HepG2 (cell line): ENCODE results near the gene KRCC1. TPM values are rescaled to one million over a fixed set of nuclear protein-coding genes. Genes with fewer than 3 reads are reported as not detected.

ENCODE experiments used
- ATAC-seq: fragments of 200-7000 bp; cut with Tn5 transposase; 3 replicates; pipeline ENCODE4 v1.9.1; 2020; ENCODE audit warnings: mild to moderate bottlenecking, moderate library complexity
- BruUV-seq: library from RNA; stranded (reverse); fragments of 400-500 nt; replicated peaks from 2 replicates; lab custom pipeline; 2021; lab: Mats Ljungman, UMichigan
- CTCF ChIA-PET: fragments of 300-600 bp; formaldehyde crosslinking; extraction: SDS; loops from one replicate; lab custom pipeline; 2021; ENCODE audit warnings: low total read pairs, inconsistent platforms, low intra/inter-chr PET ratio; lab: Yijun Ruan, JAX
- POLR2A ChIA-PET: fragments of 350-600 bp; sonication (Branson Sonifier 250); formaldehyde crosslinking; loops from one replicate; lab custom pipeline; 2020; ENCODE audit warnings: antibody characterized with exemption, inconsistent platforms; lab: Yijun Ruan, JAX
- DNase-seq: peaks from one replicate; pipeline ENCODE4 v3.0.0-alpha.2; 2015; ENCODE audit warnings: low spot score
- FAIRE-seq: peaks from 3 replicates; lab custom pipeline; 2011; peaks lifted over from hg19 to GRCh38; lab: Jason Lieb, UNC
- H2AFZ ChIP-seq: one replicate; pipeline ENCODE4 v1.6.1; 2011; ENCODE audit warnings: low read length, inconsistent platforms
- H3K27ac ChIP-seq: fragments of 300-600 bp; 3 replicates; pipeline ENCODE4 v1.8.0; 2011; ENCODE audit warnings: mixed run types, mild to moderate bottlenecking, mixed read lengths, low read length, inconsistent platforms; ENCODE audit not compliant: insufficient read depth; ENCODE audit errors: extremely low read length
- H3K27me3 ChIP-seq, 2 experiments: fragments of 200-600 bp in 1 of 2; 2 replicates in 1 of 2; 3 replicates in 1 of 2; pipeline versions ENCODE4 v1.6.0 to v1.8.0; 2011; ENCODE audit warnings: low read length in 2 of 2, mild to moderate bottlenecking in 2 of 2, moderate library complexity in 2 of 2, inconsistent platforms in 1 of 2; ENCODE audit not compliant: insufficient read depth in 2 of 2, control insufficient read depth in 1 of 2
- H3K36me3 ChIP-seq, 2 experiments: fragments of 200-600 bp in 1 of 2; replicated peaks in 1 of 2; 2 replicates in 1 of 2; 3 replicates in 1 of 2; pipeline versions ENCODE4 v1.5.1 to v1.8.0; 2011; ENCODE audit warnings: low read length in 2 of 2, inconsistent platforms in 1 of 2; ENCODE audit not compliant: insufficient read depth in 2 of 2, control insufficient read depth in 1 of 2
- H3K4me1 ChIP-seq: 2 replicates; pipeline ENCODE4 v1.5.1; 2012; ENCODE audit warnings: low read length, inconsistent platforms; ENCODE audit not compliant: insufficient read depth
- H3K4me2 ChIP-seq: 2 replicates; pipeline ENCODE4 v1.6.0; 2011; ENCODE audit warnings: low read depth, low read length, inconsistent platforms
- H3K4me3 ChIP-seq, 3 experiments: fragments of 200-600 bp in 1 of 3; sonication (generic), shearing (Covaris generic) in 1 of 3; replicated peaks in 1 of 3; 2 replicates each; pipeline ENCODE4 v1.5.1; 2011 to 2016; ENCODE audit warnings: low read length in 3 of 3, inconsistent platforms in 2 of 3, low read depth in 2 of 3, mild to moderate bottlenecking in 2 of 3, control low read depth in 1 of 3, mixed read lengths in 1 of 3; ENCODE audit not compliant: insufficient read depth in 1 of 3
- H3K79me2 ChIP-seq: one replicate; pipeline ENCODE4 v1.6.1; 2011; ENCODE audit warnings: low read length, inconsistent platforms; ENCODE audit not compliant: insufficient read depth
- H3K9ac ChIP-seq: 2 replicates; pipeline ENCODE4 v1.6.0; 2011; ENCODE audit warnings: mild to moderate bottlenecking, low read depth, low read length, inconsistent platforms; ENCODE audit not compliant: insufficient read depth
- H3K9me3 ChIP-seq: 2 replicates; pipeline ENCODE4 v1.5.1; 2012; ENCODE audit warnings: mild to moderate bottlenecking, low read length
- H4K20me1 ChIP-seq: 2 replicates; pipeline ENCODE4 v1.6.0; 2011; ENCODE audit warnings: inconsistent platforms, mild to moderate bottlenecking, low read length, moderate library complexity; ENCODE audit not compliant: insufficient read depth
- CBX1 ChIP-seq: IDR thresholded peaks from one replicate; pipeline ENCODE4 v1.6.1; 2016; ENCODE audit warnings: antibody characterized with exemption, low read depth
- ZEB1 ChIP-seq: IDR thresholded peaks from 2 replicates; pipeline ENCODE4 v1.6.1; 2012; ENCODE audit warnings: mild to moderate bottlenecking, low read depth, inconsistent platforms; ENCODE audit not compliant: insufficient replicate concordance
- ZNF766 ChIP-seq: sonication (generic); formaldehyde crosslinking; IDR thresholded peaks from 2 replicates; pipeline ENCODE4 v1.5.0; 2020; ENCODE audit warnings: missing genetic modification reagents, borderline replicate concordance
- ZSCAN20 ChIP-seq: sonication (generic); formaldehyde crosslinking; IDR thresholded peaks from 2 replicates; pipeline ENCODE4 v1.4.0; 2020; ENCODE audit warnings: missing genetic modification reagents, mild to moderate bottlenecking, borderline replicate concordance
- ZSCAN29 ChIP-seq: sonication (generic); formaldehyde crosslinking; conservative IDR thresholded peaks from 2 replicates; pipeline ENCODE4 v1.4.0; 2020; ENCODE audit warnings: mild to moderate bottlenecking, missing genetic modification reagents
- WGBS: methylation state at CpG from one replicate; pipeline ENCODE4 v1.1.6; 2017; ENCODE audit warnings: low lambda C conversion rate; 5-methylcytosine and 5-hydroxymethylcytosine counted together
- in situ Hi-C: cut with HindIII; loops from 2 replicates; pipeline ENCODE4 v1.10.0; 2017; ENCODE audit warnings: low pct_unique_long_range_greater_than_20kb; ENCODE audit not compliant: extremely low pct_ligation_motif_present
- intact Hi-C: fragments of 100-400 bp; cut with micrococcal nuclease; formaldehyde crosslinking; loops from one replicate; pipeline ENCODE4 v1.10.0; 2022; ENCODE audit not compliant: unreplicated experiment
- polyA plus RNA-seq, 8 experiments: library from polyadenylated mRNA; depleted of rRNA in 3 of 8; stranded (reverse) in 7 of 8; unstranded in 1 of 8; fragments of >200 nt; fragmentation: Illumina TruSeq in 4 of 8; extraction: Trizol in 4 of 8; gene quantifications; 2 replicates each; pipeline versions ENCODE4 v1.2.1 to v1.2.3, GENCODE V29; 2011 to 2016; ENCODE audit warnings: low read depth in 4 of 8, missing spikeins in 1 of 8, mixed read lengths in 1 of 8; ENCODE audit not compliant: insufficient read depth in 1 of 8
- total RNA-seq, 5 experiments: library from RNA; depleted of rRNA; stranded (reverse); fragments of >200 nt; fragmentation: Illumina TruSeq; extraction: Trizol; gene quantifications; 2 replicates each; pipeline ENCODE4 v1.2.3, GENCODE V29; 2016; ENCODE audit warnings: low read depth in 1 of 5
- TF ChIP-seq, protein P1 (sequence below): sonication (generic); formaldehyde crosslinking; IDR thresholded peaks from 2 replicates; pipeline ENCODE4 v1.4.0; 2020; ENCODE audit warnings: missing genetic modification reagents, mild to moderate bottlenecking, borderline replicate concordance
- TF ChIP-seq, protein P2 (sequence below): sonication (generic); formaldehyde crosslinking; IDR thresholded peaks from 2 replicates; pipeline ENCODE4; 2020; ENCODE audit warnings: missing genetic modification reagents, mild to moderate bottlenecking, borderline replicate concordance
- TF ChIP-seq, protein P3 (sequence below): sonication (generic); formaldehyde crosslinking; IDR thresholded peaks from 2 replicates; pipeline ENCODE4 v1.5.1; 2020; ENCODE audit warnings: mild to moderate bottlenecking, moderate library complexity, missing genetic modification reagents

Gene KRCC1
- total and polyA plus RNA-seq, 2 of the 13 experiments (the other 11 are each of a cell fraction or from before 2014, with no cell fraction given): 6.5 to 7.7 TPM

DNA sequence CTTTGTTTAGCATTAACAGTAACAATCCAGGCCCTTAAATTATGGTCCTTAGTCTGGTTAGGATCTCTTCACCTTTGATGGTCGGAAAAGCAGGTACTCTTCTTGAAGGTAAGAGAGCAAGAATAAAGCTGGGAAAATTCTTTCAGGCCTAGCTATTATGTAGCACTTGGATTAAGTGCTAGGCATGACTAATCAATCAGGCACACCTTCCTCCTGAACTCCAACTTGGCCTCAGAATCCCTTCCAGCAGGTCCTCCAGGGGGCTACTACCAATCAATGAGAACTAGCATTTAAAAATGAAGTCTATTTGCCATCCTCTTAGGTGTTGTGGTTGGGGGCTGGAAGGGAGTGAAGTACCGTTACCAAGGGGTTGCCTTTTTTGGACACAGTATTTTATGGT, 15.8 kb upstream of the KRCC1 start:
- no peak for DNase-seq
- Histone ChIP-seq H3K4me1 (no peaks in the 10 kb centered on the region), H3K9me3 (no peaks in the 10 kb centered on the region), H3K27ac (no peak overlapping the region), H4K20me1 (no peaks in the 10 kb centered on the region), H2AFZ (no peak overlapping the region), H3K9ac (no peak overlapping the region), H3K36me3 (no peaks in the 10 kb centered on the region), H3K4me3 (no peak overlapping the region), H3K79me2 (no peaks in the 10 kb centered on the region), H3K4me2 (no peak overlapping the region), H3K27me3 (peaks cover 3 to 6% of the 10 kb centered on the region in 2 experiments; a peak in 3 of 5 replicates)
- ChIA-PET POLR2A (no interaction called here), CTCF (no interaction called here)
- ATAC-seq: no peak
- TF ChIP-seq, protein P1, sequence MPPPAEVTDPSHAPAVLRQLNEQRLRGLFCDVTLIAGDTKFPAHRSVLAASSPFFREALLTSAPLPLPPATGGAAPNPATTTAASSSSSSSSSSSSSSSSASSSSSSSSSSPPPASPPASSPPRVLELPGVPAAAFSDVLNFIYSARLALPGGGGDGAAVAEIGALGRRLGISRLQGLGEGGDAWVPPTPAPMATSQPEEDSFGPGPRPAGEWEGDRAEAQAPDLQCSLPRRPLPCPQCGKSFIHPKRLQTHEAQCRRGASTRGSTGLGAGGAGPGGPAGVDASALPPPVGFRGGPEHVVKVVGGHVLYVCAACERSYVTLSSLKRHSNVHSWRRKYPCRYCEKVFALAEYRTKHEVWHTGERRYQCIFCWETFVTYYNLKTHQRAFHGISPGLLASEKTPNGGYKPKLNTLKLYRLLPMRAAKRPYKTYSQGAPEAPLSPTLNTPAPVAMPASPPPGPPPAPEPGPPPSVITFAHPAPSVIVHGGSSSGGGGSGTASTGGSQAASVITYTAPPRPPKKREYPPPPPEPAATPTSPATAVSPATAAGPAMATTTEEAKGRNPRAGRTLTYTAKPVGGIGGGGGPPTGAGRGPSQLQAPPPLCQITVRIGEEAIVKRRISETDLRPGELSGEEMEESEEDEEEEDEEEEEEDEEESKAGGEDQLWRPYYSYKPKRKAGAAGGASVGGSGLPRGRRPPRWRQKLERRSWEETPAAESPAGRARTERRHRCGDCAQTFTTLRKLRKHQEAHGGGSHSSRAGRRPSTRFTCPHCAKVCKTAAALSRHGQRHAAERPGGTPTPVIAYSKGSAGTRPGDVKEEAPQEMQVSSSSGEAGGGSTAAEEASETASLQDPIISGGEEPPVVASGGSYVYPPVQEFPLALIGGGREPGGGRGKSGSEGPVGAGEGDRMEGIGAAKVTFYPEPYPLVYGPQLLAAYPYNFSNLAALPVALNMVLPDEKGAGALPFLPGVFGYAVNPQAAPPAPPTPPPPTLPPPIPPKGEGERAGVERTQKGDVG: no peak
- TF ChIP-seq ZEB1 (no peak), ZNF766 (CRISPR knock-in tag) (no peak), CBX1 (no peak), ZSCAN20 (CRISPR knock-in tag) (no peak), ZSCAN29 (CRISPR knock-in tag) (no peak)
- TF ChIP-seq, protein P2, sequence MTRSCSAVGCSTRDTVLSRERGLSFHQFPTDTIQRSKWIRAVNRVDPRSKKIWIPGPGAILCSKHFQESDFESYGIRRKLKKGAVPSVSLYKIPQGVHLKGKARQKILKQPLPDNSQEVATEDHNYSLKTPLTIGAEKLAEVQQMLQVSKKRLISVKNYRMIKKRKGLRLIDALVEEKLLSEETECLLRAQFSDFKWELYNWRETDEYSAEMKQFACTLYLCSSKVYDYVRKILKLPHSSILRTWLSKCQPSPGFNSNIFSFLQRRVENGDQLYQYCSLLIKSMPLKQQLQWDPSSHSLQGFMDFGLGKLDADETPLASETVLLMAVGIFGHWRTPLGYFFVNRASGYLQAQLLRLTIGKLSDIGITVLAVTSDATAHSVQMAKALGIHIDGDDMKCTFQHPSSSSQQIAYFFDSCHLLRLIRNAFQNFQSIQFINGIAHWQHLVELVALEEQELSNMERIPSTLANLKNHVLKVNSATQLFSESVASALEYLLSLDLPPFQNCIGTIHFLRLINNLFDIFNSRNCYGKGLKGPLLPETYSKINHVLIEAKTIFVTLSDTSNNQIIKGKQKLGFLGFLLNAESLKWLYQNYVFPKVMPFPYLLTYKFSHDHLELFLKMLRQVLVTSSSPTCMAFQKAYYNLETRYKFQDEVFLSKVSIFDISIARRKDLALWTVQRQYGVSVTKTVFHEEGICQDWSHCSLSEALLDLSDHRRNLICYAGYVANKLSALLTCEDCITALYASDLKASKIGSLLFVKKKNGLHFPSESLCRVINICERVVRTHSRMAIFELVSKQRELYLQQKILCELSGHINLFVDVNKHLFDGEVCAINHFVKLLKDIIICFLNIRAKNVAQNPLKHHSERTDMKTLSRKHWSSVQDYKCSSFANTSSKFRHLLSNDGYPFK (CRISPR knock-in tag): no peak
- TF ChIP-seq, protein P3, sequence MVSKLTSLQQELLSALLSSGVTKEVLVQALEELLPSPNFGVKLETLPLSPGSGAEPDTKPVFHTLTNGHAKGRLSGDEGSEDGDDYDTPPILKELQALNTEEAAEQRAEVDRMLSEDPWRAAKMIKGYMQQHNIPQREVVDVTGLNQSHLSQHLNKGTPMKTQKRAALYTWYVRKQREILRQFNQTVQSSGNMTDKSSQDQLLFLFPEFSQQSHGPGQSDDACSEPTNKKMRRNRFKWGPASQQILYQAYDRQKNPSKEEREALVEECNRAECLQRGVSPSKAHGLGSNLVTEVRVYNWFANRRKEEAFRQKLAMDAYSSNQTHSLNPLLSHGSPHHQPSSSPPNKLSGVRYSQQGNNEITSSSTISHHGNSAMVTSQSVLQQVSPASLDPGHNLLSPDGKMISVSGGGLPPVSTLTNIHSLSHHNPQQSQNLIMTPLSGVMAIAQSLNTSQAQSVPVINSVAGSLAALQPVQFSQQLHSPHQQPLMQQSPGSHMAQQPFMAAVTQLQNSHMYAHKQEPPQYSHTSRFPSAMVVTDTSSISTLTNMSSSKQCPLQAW (CRISPR knock-in tag): no peak
- 34% methylated on average over 2 of the region's 2 CpGs for WGBS
- no peak for FAIRE-seq
- in situ Hi-C loops (loop anchor here (25.0 kb wide), 1 partner anchor 391 kb away; the partner anchor contains the start of gene FOXI3), intact Hi-C loops (no loop called here)
- no TSS peak for BruUV-seq
